B cell (primary cell): ENCODE data around the gene CELA1.

ENCODE experiments used
- EZH2 ChIP-seq: IDR thresholded peaks from 2 replicates; pipeline ENCODE4 v1.6.1; 2012; ENCODE audit warnings: borderline replicate concordance, low read depth, mild to moderate bottlenecking, moderate library complexity, low read length; ENCODE audit not compliant: insufficient read depth, poor library complexity, severe bottlenecking
- TF ChIP-seq, protein P1 (sequence below): fragments of 200-600 bp; IDR thresholded peaks from one replicate; pipeline ENCODE4 v1.8.0; 2022; ENCODE audit warnings: antibody characterized with exemption, mild to moderate bottlenecking

DNA sequence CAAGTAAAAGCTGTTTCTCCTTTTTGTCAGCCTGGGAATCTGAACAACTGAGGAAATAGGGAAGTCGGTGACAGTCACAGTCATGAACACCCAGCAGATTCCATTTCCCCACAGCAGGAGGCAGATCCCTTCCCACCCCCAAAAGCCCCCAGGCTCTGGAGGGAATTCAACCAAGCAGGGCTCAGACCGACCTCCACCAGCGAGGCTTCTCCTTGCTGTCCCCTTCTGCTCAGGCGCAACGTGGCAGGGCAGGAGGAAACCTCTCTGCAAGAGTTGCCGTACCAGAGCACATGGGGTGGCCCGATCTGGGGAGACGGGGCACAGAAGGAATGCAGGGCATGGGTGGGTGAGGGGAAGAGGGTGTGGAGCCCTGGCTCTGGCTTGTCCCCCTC, 44.4 kb upstream of the CELA1 start:
- TF ChIP-seq, protein P1, sequence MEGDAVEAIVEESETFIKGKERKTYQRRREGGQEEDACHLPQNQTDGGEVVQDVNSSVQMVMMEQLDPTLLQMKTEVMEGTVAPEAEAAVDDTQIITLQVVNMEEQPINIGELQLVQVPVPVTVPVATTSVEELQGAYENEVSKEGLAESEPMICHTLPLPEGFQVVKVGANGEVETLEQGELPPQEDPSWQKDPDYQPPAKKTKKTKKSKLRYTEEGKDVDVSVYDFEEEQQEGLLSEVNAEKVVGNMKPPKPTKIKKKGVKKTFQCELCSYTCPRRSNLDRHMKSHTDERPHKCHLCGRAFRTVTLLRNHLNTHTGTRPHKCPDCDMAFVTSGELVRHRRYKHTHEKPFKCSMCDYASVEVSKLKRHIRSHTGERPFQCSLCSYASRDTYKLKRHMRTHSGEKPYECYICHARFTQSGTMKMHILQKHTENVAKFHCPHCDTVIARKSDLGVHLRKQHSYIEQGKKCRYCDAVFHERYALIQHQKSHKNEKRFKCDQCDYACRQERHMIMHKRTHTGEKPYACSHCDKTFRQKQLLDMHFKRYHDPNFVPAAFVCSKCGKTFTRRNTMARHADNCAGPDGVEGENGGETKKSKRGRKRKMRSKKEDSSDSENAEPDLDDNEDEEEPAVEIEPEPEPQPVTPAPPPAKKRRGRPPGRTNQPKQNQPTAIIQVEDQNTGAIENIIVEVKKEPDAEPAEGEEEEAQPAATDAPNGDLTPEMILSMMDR: no peak
- TF ChIP-seq EZH2: no peak
